GM20431 (cell line): ENCODE measurements around the gene RAPGEF5.

Experiments used
- in situ Hi-C: fragments of 300-500 bp; cut with MseI, MboI; formaldehyde crosslinking; loops from one replicate; pipeline ENCODE4 v1.15.0; 2020; ENCODE audit warnings: low sequenced_read_pairs; ENCODE audit not compliant: unreplicated experiment

RAPGEF5 gene

DNA sequence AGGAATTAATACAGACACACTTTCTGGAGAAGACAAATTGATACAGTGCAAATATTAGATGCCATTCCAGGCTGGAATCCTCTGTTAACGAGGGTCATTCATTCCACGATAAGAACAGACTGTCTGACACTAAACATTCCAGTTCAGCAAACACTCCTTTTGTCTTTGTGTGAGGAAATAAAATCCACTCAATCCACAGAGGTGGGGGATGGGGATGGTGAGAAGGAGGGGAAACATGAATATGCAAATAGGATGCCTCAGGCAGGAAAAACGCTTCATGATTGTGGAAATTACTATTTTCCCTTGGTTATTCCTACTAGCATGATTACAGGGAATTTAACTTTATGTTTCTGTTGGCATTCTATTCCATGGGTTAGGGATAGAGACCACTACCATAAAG is 214.4 kb downstream of the RAPGEF5 start:
- in situ Hi-C loops = no loop called here

DNA sequence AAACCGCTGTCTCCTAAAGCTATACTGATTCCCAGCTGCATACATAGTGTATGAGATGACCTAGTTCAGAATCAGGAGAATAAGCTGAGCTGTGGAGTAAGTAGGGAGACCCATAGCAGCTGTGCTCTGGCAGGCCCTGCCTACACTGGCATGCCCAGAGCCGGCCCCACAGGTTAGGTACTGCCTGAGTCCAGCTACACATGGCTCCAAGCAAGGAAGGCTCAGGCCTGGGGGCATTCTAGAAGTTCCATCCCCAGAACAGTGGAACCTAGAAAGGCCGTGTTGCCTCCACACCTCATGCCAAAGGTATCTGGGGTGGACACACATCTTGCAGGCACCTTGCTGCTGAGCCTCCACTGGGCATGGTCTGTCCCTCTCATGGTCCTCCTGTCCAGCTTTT is 215.6 kb downstream of the RAPGEF5 start:
- in situ Hi-C loops = no loop called here

DNA sequence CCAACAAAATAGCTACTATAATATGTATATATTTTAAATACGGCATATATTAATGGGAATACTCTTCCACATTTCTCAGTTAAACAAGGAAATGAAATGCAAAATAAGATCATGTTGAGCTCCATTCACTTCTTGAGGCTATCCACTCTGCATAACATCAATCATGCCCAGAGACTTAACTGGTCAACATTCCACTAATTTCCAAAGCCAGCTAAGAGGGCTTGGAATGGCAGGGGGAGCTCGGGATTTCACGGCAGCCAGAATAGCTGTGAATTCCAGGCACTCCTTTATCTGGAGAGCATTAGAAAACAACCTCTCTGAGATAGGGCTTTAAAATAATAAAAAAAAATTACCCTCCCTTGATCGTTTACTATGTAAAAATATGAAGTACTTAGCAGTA is 216.4 kb downstream of the RAPGEF5 start:
- in situ Hi-C loops = no loop called here

DNA sequence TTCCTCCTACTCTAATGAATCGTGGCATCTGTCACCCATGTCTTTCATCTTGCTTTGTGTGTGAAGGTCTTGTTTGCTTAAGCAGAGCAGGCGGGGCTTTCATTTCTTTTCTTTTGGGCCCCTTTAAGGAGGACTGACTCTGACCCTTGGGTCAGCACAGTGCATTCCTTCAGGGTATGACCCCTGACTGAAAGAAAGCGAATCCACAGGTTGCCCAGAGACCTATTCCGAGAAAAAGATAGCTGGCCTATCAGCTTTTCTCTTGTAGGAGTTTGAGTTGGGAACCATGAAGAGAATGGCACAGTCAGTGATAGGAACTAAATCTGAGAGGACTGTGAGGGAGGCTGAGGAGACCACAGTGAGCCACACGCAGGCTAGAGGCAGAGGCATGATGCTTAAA is 218.1 kb downstream of the RAPGEF5 start:
- in situ Hi-C loops = no loop called here

- in situ Hi-C loops = no loop called here
Measured at GRCh38 chr7:22138106-22138505, 218.8 kb downstream of the RAPGEF5 start.

GRCh38 chr7:22137466-22137865 is 219.5 kb downstream of the RAPGEF5 start:
- in situ Hi-C loops = no loop called here

DNA sequence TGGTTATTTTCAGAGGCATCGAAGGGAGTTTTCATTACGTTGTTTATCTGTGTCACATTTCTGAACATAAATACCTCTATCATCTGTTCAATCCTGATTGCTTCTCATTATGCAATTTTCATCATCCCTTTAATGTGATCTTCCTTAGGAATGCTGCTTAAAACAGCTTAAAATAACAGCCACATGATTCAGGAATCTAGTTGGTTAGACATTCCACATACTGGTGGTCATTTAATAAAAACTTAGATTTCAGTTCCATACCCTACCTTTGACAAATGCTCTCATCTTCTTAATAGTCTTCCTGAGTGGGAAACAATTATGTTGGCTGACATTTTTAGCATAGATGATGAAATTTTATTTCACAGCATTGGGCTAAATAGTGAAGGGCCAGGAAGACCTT is 219.9 kb downstream of the RAPGEF5 start:
- in situ Hi-C loops = no loop called here

- in situ Hi-C loops = no loop called here
Measured at GRCh38 chr7:22129819-22130580, 227.0 kb downstream of the RAPGEF5 start.

GRCh38 chr7:22129166-22129565 is 227.8 kb downstream of the RAPGEF5 start:
- in situ Hi-C loops = no loop called here

- in situ Hi-C loops = no loop called here
Measured at GRCh38 chr7:22128528-22128920, 228.4 kb downstream of the RAPGEF5 start.

DNA sequence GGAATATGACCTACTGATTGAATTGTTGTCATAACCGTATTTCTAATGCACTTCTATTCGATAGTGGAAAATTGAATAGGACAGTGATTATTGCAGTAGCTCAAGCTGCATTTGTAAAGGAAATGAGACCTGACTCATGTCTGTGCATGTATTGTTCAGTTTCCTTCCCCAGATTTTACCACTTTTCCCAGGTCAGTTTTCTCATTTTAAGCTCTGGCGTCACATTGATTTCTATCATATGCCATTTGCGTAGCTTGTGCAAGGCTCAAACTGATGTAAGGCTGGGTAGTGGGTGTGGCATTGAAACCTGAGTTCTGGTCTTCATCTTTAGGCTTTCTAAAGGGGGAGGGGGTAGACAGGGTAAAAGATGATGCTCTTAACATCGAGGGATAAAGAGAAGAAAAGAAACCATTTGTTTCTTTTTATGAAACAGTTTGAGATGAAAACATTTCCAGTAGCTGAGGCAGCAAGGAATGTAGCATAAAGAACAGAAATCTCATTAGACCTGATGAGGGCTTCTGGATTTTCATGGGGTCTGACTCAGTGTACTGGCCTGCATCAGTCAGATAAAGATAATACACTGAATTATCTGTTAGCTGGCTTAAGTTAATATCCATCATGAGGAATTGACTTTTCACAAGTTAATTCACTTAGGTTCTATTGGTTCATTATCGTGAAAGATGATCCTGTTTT is 229.0 kb downstream of the RAPGEF5 start:
- in situ Hi-C loops = no loop called here

DNA sequence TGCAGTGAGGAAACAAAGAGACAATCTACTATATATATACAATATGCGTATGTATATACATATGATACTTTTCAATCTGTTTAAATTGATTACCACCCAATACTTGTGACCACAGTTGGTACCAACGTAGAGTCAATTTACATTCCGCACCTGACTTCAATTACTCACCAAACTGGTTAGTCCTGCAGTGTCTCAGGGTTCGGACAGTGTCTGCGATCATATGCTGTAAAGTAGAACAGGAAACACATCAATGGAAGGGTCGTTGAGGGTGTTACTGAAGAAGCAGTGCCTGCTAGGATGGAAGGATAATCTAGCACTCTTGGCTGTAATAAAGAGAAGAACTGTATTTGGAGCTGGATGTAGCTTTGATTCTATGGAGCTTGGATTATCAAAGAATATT is 231.5 kb downstream of the RAPGEF5 start:
- in situ Hi-C loops = no loop called here

- in situ Hi-C loops = no loop called here
Measured at GRCh38 chr7:22124941-22125340, 232.0 kb downstream of the RAPGEF5 start.

DNA sequence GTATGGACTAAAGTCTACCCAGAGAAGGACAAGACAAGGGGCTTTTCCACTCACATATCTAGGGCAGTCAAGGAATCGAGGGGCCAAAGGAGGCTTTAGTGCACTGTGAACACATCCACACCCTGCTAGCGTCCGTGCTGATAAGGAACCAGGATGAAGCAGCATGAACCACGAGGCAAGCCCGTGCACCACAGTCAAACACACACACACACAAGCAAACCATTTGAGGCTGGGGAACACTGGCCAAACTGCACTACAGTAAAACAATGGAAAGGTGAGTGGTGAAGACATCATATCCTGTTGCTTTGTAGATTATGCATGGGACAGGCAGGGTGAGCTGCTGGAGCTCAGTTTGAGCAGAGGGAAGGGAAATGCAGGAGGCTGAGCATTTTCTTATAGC is 233.8 kb downstream of the RAPGEF5 start:
- in situ Hi-C loops = no loop called here

GRCh38 chr7:22121702-22122474 is 235.1 kb downstream of the RAPGEF5 start:
- in situ Hi-C loops = no loop called here

DNA sequence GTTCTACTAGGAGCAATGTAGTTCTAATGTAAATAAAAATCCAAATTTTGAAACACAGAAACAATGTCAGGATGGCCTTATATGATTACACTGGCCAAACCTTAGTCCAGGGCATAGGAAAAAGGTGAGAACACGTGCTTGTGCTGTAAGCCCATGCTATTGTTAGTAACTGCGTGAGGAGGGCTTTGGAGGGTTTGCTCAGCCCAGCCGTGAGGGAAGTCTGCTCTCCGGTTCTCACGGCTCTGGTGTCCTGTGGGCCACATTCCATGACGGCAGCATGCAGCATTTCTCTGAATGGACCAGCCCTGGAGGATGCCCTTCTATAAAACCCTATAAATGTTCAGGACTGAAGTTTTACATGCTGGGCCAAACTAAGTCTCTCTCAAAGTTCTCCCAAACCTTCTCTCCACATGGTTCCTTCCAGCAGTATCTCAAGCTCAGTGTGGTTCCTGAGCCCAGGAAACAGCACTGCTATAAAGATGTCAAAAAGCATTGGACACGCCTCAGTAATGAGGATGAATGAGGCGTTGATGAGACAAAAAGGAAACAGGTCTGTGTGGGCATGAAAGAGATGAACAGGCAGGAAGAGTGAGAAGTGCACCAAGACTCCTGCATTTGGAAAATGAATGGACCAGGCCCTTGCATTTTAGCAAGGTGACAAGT is 236.4 kb downstream of the RAPGEF5 start:
- in situ Hi-C loops = no loop called here

DNA sequence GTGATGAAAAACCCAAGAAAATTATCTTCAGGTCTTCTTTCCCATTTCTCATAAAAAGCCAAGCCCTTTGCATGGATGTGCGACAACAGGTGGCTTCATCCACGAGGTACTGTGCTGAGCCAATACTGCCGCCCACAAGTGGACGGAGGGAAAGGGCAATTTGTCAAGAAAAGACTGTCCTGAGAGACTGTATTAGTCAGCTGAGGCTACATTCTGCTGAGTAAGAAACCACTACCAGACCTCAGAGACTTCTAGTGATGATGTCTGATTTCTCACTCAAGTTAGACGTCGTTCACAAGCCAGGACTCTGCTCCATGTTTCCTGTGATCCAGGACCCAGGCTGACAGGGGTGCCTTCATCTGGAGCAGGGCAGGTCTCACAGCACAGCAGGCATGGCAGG is 239.7 kb downstream of the RAPGEF5 start:
- in situ Hi-C loops = no loop called here

- in situ Hi-C loops = no loop called here
Measured at GRCh38 chr7:22116451-22117030, 240.4 kb downstream of the RAPGEF5 start.

GRCh38 chr7:22115689-22116088 is 241.3 kb downstream of the RAPGEF5 start:
- in situ Hi-C loops = no loop called here

DNA sequence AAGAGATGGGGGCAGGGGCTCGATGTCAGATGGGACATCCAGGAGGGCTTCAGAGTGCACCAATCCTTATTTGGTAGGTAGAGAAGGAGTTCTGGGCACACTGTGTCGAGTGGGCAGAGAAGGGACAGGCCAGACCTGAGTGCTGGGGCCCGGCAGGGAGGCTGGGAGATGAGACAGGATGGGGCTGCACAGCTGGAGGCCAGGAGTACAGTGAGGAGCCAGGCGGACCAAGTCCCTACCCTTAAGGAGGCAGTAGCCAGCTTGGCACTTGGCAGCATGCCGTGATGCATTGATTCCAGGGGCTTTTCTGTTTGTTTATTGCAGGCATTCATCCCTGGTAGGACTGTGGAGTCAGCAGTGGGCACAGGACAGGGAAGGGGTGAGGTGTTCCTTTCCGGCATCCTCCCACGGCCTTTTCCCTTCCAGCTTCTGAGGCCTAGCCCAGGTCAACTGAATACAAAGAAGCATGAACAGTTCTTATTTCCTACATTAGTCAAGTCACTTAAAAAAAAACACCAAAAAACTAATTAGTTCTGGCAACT is 242.4 kb downstream of the RAPGEF5 start:
- in situ Hi-C loops = no loop called here
